Cortex of kidney (tissue), 1 donor: ENCODE results near the gene SNX3.
"Not testable (repeated sequence)": the region's sequence is repeated elsewhere in the genome, so short reads cannot be mapped to it uniquely, and the experiment has no call there.

Experiments used
- DNase-seq: peaks from one replicate; lab custom pipeline; 2025; lab: John Stamatoyannopoulos, UW

Gene SNX3

GRCh38 chr6:108260126-108260808, 573 bp downstream of the SNX3 start:
- no peak for DNase-seq

- no peak for DNase-seq
Measured at GRCh38 chr6:108254433-108255410, 6.1 kb downstream of the SNX3 start.

GRCh38 chr6:108253241-108253640, 7.6 kb downstream of the SNX3 start:
- no peak for DNase-seq

DNA sequence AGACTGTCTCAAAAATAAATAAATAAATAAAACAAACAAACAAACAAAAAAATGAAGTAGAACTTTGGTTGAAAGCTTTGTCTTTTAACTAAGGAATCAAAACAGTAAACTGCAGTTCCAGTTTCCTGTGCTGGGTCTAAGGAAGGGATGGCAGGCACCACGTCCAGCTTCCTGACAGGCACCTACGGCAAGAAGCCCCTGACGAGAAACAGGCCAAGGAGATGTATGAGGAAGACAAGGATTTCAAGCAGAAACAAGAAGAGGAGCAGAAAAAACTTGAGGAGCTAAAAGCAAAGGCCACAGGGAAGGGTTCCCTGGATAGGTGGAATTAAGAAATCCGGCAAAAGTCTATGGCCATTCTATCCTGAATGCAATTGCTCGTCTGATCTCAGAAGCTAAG, 8.8 kb downstream of the SNX3 start:
- DNase-seq, result no peak

GRCh38 chr6:108251252-108251651, 9.6 kb downstream of the SNX3 start:
- no peak for DNase-seq

DNA sequence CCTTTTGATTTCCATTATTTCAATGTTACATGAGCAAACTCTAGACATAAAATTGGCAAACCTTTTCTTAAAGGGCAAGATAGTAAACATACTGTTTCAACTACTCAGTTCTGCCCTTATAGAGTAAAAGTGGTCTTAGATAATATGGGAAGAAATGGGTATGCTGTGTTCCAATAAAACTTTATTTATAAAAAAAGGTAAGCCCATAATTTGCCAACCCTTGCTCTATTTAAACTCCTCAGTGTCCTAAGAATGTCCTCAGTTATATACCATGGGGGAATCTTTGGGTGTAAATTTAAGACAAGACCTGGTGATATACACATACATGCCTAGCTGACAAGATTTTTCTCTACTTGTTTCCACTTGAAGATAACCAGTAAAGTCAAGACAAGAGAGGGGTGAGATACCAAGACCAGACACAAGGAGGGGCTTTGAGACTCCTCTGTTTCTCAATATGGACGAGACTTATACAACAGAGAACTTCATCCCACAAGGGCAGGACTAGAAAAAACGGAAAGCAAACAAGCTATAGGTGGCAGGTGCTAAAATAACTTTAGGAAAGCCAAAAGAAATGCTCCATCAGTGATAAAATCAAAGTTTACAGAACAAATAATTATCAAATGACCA, 10.5 kb downstream of the SNX3 start:
- no peak for DNase-seq

- DNase-seq, result no peak
Measured at GRCh38 chr6:108247965-108248536, 12.8 kb downstream of the SNX3 start.

- not testable (repeated sequence) for DNase-seq
Measured at GRCh38 chr6:108245095-108245494, 15.7 kb downstream of the SNX3 start.

DNA sequence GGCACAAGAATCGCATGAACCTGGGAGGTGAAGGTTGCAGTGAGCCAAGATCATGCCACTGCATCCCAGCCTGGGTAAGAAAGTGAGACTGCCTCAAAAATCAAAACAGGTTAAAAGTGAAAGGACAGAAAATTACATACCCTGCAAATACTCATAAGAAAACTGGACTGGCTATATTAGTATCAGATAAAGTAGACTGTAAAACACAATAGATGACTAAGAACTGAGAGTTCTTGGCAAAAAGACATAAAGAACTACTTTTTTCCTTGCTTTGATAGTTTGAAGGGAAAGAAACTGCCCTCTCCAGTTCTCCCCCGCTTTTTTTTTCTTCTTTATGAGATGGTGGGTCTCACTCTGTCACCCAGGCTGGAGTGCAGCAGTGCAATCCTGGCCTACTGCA, 17.0 kb downstream of the SNX3 start:
- no peak for DNase-seq

DNA sequence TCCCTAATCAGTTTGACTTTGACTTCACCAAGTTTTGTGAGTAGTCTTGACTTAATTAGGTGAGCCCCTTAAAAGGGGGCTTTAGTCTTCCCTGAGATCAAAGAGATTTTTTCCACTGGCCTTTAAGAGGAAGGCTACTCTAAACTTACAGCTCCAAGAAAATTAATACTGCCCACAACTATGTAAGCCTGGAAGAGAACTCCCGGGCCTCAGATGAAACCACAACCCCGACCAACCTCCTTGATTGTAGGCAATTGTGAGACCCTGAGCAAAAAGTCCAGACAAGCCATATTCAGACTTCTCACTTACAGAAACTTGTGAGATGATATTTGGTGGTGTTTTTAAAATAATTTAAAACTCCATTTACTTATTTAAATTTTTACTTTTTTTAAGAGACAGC, 18.1 kb downstream of the SNX3 start:
- no peak for DNase-seq

DNA sequence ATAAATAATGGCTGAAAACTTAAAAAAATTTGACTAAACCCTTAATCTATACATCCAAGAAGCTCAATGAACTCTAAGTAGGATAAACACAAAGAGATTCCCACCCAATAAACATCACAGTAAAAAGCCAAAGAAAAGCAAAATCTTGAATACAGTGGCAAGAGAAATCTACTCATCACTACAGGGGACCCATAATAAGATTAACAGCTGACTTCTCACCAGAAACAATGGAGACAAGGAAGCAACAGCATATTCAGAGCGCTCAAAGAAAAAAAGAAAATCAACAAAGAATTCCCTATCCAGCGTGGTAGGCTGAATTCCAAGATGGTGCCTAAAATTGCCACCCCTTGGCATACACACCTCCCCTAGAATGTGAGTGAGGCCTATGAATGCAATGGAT, 18.6 kb downstream of the SNX3 start:
- no peak for DNase-seq

DNA sequence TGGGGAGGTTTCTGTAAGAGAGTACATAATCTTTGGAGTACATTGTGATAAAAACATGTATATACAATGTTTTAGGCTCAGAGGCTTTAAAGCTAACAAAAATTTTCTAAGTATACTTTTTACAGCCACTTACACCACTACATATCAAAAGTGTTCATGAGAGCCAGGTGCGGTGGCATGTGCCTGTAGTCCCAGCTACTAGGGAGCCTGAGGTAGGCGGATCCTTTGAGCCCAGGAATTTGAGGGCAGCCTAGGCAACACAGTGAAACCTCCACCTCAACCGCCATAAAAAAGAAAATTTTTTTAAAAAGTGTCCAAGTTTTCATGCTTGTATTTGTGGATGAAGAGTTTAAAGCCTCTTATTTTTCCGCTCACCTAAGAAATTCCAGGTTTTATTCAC, 22.5 kb downstream of the SNX3 start:
- no peak for DNase-seq

- no peak for DNase-seq
Measured at GRCh38 chr6:108236791-108237190, 24.0 kb downstream of the SNX3 start.

GRCh38 chr6:108235127-108235526, 25.7 kb downstream of the SNX3 start:
- DNase-seq, result no peak

GRCh38 chr6:108228416-108228815, 32.4 kb downstream of the SNX3 start:
- DNase-seq, result no peak

DNA sequence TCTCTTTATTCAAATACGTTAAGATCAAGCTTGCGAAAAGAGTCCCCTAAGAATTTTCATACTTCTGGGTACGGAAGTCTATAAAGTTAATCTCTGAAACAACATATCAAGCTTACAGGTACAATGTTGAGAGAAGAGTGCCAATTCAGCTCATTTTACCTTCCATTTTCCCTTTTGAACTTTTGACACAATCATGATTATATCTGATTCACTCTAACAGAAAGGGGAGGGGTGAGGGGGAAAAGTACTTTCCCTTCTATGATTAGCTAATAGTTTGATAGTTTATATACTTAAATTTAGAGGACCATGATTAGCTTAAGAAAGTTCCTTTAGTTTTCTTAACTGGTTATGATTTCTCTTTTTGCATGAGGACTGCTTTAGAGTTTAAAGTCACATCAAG, 33.5 kb downstream of the SNX3 start:
- no peak for DNase-seq

- no peak for DNase-seq
Measured at GRCh38 chr6:108222504-108222903, 38.3 kb downstream of the SNX3 start.

DNA sequence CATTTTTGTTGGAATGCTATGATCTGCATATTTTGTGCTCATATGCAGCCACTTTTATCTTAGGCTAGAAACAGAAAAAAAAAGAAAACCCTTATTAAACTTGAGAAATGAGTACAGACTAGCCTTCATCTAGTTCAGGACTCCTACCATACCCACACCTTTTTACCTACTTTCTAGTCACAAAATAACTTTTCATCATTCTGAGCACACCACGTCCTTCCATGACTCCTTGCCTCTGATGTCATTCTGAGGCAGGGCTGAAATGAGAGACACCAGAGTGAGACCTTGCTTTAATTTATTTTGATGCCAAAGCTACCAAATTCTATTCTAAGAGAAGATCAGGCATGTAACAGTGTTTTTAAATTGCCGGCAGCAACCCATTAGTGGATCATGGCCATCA, 38.8 kb downstream of the SNX3 start:
- DNase-seq, result no peak

DNA sequence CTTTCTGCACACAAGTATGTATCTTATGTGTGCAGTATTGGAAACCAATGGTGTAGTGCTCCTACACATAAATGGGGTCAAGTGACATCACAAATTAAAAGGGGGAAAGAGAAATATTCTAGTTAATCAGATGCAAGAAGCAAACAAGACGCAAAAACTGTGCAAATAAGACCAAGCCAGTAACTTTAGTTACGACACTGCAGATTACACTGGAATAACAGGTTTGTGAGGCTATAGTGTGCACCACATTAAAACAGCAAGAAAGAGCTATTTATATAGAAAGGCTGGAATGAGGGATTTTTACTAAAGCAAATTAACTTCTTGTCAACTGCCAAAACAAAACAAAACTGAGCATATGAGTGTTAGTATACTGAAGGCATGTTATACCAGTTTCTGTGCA, 49.2 kb downstream of the SNX3 start:
- no peak for DNase-seq

DNA sequence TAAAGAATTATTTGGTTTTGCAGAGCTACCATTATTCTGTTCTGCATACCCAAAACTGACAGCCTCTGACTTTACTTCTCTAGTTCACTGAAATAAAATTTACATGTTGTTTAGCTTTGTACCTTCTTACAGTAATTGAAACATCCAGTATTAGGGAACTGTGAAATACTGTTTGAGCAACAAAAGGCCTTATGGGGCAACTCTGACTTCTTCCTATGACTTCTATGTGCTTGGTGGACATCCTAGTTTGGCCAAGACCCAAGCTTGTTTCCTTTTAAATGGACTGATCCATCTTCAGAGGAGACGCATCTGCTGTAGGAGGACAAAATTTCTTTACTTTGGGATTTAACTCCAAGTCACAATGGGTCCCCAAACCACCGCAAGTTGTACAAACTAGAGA, 50.3 kb downstream of the SNX3 start:
- no peak for DNase-seq

DNA sequence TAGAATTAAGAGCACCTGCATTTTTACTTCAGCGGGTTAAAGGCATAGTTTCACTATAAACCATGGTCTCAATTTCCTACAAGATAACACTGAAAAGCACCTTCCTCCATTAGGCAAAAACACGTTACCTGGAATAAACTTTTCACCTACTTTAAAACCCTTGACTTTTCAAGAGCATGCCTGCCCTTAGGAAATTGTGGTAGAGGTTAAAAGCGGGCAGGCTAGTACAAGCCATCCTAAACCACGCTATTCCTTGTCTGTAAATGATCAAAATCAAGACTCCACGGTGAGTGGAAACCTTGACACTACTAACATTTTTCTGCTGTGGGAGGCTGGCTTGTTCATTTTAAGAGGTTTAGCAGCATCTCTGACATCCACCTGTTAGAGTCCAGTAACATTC, 51.1 kb downstream of the SNX3 start:
- DNase-seq, result no peak

DNA sequence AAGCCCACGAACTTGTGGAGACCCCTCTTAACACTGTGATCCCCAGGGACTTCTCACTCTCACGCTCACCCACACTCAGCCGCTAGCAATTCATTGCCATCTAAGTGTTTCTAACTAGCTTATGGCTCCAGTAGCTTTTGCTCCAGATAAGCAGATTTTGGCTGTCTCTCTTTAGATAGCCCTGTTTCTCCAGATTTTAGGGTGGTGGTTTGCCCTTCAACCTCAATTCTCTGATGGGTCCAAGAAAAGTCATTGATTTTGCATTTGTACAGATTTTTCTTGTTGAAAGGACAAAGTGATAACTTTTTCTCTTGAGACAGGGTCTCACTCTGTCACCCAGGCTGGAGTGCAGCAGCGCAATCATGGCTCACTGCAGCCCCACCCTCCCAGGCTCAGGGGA, 53.8 kb downstream of the SNX3 start:
- no peak for DNase-seq
